Prostate gland (tissue), 2 donors: ENCODE measurements around the gene PRPH. TPM values are rescaled to one million over a fixed set of nuclear protein-coding genes. Genes with fewer than 3 reads are reported as not detected.
A peak's percentile ranks its signal among the peaks of the same experiment; 100 is the strongest.

ENCODE experiments used
- DNase-seq: peaks from one replicate; pipeline ENCODE4 v3.0.0-alpha.2; 2019; ENCODE audit warnings: low spot score
- H3K27ac ChIP-seq, 2 donors: fragments of 200-600 bp; sonication (generic); 2 replicates each; pipeline ENCODE4 v1.5.1; 2017 to 2019
- H3K27me3 ChIP-seq: fragments of 200-600 bp; sonication (generic); replicated peaks from 2 replicates; pipeline ENCODE4 v1.5.1; 2019; ENCODE audit not compliant: insufficient read depth
- H3K36me3 ChIP-seq, 2 donors: fragments of 200-600 bp; sonication (generic); 1 replicate in 1 of 2; 2 replicates in 1 of 2; pipeline versions ENCODE4 v1.5.1 to v1.8.1; 2017 to 2019
- H3K4me1 ChIP-seq: fragments of 200-600 bp; sonication (generic); replicated peaks from 2 replicates; pipeline ENCODE4 v1.5.1; 2019
- H3K4me3 ChIP-seq, 2 donors: fragments of 200-600 bp; sonication (generic); 2 replicates each; pipeline ENCODE4 v1.5.1; 2017 to 2019
- H3K9me3 ChIP-seq: fragments of 200-600 bp; sonication (generic); 2 replicates; pipeline ENCODE4 v1.5.1; 2017
- POLR2A ChIP-seq: fragments of 450-650 bp; IDR thresholded peaks from one replicate; pipeline ENCODE4 v1.6.1; 2016; ENCODE audit warnings: antibody characterized with exemption, mild to moderate bottlenecking
- POLR2AphosphoS5 ChIP-seq: sonication (generic); formaldehyde crosslinking; IDR thresholded peaks from one replicate; pipeline ENCODE4 v1.6.1; 2017; ENCODE audit warnings: antibody characterized with exemption
- WGBS: methylation state at CpG from one replicate; pipeline ENCODE4 v1.1.5; 2018; 5-methylcytosine and 5-hydroxymethylcytosine counted together
- intact Hi-C: fragments of 100-400 bp; cut with DNase I; formaldehyde crosslinking; loops from one replicate; pipeline ENCODE4 v1.14.2; 2022
- total RNA-seq, 2 donors: library from RNA; depleted of rRNA; stranded (reverse); fragments of >200 nt; gene quantifications; one replicate each; pipeline ENCODE4 v1.1.0, GENCODE V29; 2016
- TF ChIP-seq, protein P1 (sequence below), 4 experiments: fragments of 200-600 bp in 2 of 4; fragments of 450-650 bp in 2 of 4; sonication (generic) in 2 of 4; IDR thresholded peaks; 1 replicate in 3 of 4; 2 replicates in 1 of 4; pipeline ENCODE4 v1.5.1; 2016 to 2019; ENCODE audit warnings: antibody characterized with exemption in 4 of 4, mild to moderate bottlenecking in 2 of 4, moderate library complexity in 2 of 4

The PRPH gene
- total RNA-seq, 2 donors from 2014 or later, result 1.4 to 11.4 TPM

DNA sequence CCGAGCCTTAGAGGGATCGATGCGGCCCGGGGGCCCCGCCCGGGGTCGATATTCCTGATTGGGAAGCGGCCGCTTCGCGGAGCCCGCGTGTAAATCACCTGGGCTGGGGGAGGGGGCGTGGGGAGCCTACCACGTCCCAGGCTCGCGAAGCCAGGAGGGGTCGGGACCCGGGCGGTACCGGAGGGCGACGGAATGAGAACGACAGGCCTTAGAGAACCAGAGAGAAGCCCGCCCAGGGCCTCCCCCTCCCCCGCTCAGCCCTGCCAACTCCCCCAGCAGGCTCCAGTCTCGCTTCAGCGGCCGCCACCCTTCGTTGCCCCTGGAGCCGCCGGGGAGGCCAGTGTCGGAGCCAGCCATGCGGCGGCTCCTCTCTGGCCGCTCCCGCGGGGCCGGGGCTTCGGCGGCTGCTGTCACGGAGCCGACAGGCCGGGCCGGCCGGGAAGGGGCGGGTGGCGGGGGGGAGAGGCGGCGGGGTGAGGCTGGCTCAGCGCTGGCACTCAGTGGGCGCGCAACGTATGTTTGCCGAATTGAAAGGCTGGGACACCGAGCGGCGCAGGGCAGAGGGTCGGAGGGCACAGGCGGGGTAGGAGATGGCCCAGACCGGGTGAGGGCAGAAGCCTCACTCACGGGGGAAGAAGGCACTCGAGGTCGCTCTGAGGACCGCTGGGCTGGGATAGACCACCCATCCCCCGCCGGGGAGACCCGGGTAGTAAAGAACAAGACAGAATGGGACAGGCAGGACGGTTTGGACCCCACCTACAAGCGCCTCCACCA is 50.3 kb downstream of the PRPH start:
- intact Hi-C loops, result no loop called here
- H3K27ac ChIP-seq, result no peak overlapping the region
- DNase-seq, result no peak
- no peaks in the 10 kb centered on the region for H3K9me3 ChIP-seq
- H3K4me3 ChIP-seq, result peak overlapping the region; percentile 2 to 29
- peaks cover 29% of the 10 kb centered on the region for H3K4me1 ChIP-seq
- 2% methylated on average over 55 of the region's 70 CpGs for WGBS
- TF ChIP-seq POLR2A, result no peak
- TF ChIP-seq POLR2AphosphoS5, result no peak
- TF ChIP-seq, protein P1, sequence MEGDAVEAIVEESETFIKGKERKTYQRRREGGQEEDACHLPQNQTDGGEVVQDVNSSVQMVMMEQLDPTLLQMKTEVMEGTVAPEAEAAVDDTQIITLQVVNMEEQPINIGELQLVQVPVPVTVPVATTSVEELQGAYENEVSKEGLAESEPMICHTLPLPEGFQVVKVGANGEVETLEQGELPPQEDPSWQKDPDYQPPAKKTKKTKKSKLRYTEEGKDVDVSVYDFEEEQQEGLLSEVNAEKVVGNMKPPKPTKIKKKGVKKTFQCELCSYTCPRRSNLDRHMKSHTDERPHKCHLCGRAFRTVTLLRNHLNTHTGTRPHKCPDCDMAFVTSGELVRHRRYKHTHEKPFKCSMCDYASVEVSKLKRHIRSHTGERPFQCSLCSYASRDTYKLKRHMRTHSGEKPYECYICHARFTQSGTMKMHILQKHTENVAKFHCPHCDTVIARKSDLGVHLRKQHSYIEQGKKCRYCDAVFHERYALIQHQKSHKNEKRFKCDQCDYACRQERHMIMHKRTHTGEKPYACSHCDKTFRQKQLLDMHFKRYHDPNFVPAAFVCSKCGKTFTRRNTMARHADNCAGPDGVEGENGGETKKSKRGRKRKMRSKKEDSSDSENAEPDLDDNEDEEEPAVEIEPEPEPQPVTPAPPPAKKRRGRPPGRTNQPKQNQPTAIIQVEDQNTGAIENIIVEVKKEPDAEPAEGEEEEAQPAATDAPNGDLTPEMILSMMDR (IDR thresholded peaks at IDR 0.05), result no peak
- H3K36me3 ChIP-seq, result no peaks in the 10 kb centered on the region
- H3K27me3 ChIP-seq, result peaks cover 11% of the 10 kb centered on the region

DNA sequence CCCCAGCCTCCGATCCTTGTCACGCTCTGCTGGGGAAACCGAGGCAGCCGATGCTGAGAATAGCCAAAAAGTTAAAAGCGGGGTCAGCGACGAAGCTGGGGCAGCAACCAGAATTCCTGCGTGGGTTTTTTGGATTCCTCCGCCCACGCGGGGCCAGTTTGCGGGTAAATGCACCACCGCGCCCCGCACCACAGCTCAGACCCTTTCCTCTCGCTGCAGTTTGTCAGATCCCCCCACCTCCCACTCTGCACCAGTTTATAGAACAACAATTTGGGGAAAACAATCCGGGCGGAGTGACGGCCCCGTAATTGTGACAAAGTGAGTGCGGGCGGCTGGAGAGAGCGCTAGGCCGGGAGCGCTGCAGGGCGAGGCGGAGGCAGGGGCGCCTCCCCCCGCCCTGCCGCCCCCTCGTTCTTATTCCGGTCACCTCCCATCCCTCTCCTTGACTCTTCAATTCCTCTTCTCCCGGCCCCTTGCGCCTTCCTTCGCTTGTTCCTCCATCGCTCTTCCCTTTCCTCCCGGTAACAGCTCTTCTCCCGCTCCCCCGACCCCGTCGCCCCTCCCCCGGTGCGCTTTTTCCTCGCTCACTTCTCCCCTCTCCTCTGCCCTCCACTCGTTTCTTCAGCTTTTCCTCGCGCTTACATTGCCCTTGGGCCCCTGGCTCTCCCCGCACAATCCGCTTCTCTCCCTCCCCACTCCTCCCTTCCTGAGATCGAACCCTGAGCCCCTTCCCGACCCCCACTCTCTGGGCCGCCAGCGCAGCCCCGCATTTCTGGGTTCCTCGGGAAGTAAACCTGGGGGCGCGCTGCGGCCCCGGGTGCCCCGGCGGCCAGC is 51.1 kb downstream of the PRPH start:
- Histone ChIP-seq H3K4me1 (peaks cover 29% of the 10 kb centered on the region), H3K27ac (no peak overlapping the region), H3K36me3 (no peaks in the 10 kb centered on the region), H3K4me3 (peak overlapping the region; percentile 13 to 29), H3K9me3 (no peaks in the 10 kb centered on the region), H3K27me3 (peaks cover 11% of the 10 kb centered on the region)
- WGBS, result 4% methylated on average over 60 of the region's 61 CpGs
- DNase-seq, result no peak
- intact Hi-C loops, result no loop called here
- TF ChIP-seq POLR2A (no peak), POLR2AphosphoS5 (no peak)
- TF ChIP-seq, protein P1 (IDR thresholded peaks at IDR 0.05), result no peak

DNA sequence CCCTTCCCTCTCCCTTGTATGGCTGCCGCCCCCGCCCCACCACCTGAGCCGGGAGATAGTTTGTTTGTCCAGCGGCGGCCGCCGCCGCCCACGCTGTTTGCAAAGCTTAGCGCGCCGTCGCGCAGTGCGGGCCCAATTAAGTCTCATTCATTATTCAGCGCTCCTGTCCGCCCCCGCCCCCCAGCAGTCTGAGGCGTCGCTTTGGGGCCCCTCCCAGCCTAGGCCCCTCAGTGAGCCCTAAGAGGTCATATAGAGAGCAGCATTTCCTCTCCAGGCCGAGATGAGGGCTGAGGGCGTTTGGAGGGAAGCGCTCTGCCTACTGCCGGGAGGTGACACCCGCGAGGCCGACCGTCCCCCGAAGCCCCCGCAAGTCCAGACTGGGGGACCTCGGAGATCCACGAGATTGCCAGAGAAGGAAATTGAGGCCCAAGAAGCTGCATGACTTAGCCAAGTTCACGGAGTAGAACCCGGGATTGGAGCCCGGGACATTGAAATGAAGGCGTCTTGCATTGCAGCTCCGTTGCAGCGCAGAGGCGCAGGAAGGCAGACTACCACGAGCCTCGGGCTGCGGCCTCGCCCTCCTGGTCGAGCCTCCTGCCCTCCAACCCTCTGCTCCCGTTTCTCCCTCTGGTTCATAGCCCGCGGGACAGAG is 51.8 kb downstream of the PRPH start, which contains the start of gene DNAJC22:
Gene DNAJC22, plus strand, starts transcription at position 230 of the 652 bp plus-strand sequence. CDS start 1,985 bp downstream, outside the sequence.
- Histone ChIP-seq H3K4me3 (peak within 1 kb of the TSS; percentile 13 to 29), H3K27me3 (peaks cover 11% of the 10 kb centered on the region), H3K4me1 (peaks cover 29% of the 10 kb centered on the region), H3K9me3 (no peaks in the 10 kb centered on the region), H3K27ac (no peak within 1 kb of the TSS), H3K36me3 (no peaks in the 10 kb centered on the region)
- WGBS, result 7% methylated on average over 36 of the region's 47 CpGs
- TF ChIP-seq POLR2AphosphoS5 (no peak), POLR2A (no peak)
- TF ChIP-seq, protein P1 (IDR thresholded peaks at IDR 0.05), result no peak
- intact Hi-C loops, result no loop called here
- no peak for DNase-seq

DNA sequence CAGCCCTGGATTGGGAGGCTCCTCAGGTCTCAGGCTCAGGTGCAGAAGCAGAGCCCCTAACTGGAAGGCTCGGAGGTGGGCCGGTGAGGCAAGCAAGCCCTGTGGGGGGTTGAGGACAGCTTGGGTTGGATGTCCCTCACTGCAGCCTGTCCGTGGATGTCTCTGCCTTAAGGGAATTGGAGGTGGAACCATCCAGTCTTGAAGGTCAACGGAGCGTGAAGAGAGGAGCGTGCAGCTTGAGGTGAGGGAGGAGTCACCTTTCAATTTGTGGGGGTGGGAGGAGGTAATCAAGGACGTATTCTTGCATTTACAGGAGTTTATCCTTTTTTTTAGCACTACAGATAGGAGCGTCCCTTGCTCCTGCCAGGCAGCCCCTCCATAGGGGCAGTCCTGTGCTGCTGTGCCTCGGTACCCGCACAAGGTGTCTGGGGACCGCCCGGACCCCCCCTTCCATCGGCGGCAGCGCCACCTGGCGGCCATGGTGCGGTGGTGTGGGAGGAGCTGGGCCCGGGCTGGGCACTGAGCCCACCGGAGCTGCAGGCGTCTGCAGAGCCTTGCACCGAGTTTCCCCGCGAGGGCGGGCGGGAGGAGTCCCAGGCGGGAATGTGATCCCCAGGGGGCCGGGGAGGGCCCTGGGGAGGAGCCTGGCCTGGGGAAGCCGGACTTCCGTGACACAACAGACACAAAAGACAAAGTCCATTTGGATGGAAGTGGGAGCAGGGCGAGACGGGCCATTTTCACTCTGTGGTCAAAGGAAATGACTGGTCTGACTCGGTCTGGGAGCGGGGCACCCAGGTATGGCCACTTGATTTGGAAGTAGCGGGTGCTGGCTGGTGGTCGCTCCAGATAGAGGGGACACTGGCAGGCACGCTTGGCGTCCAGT is 52.6 kb downstream of the PRPH start:
- intact Hi-C loops, result no loop called here
- DNase-seq, result peak; percentile 51
- Histone ChIP-seq H3K9me3 (no peaks in the 10 kb centered on the region), H3K36me3 (no peaks in the 10 kb centered on the region), H3K27me3 (peaks cover 11% of the 10 kb centered on the region), H3K27ac (no peak overlapping the region), H3K4me1 (peaks cover 29% of the 10 kb centered on the region), H3K4me3 (peak overlapping the region; percentile 13 to 29)
- TF ChIP-seq, protein P1 (IDR thresholded peaks at IDR 0.05), result peak; percentile 81 to 90 (median 84)
- TF ChIP-seq POLR2A (no peak), POLR2AphosphoS5 (peak; percentile 39)
- WGBS, result 9% methylated on average over 37 of the region's 37 CpGs
